Mesenchymal stem cell (in vitro differentiated cells and primary cell): ENCODE measurements around the gene RTP3.

Experiments
- DNase-seq: peaks from one replicate; pipeline ENCODE4 v3.0.0-alpha.2; 2013
- H2AFZ ChIP-seq: one replicate; pipeline ENCODE4 v1.6.1; 2013; ENCODE audit warnings: low read depth, mild to moderate bottlenecking, control low read depth, inconsistent platforms, low read length, moderate library complexity
- H2AK5ac ChIP-seq: 2 replicates; pipeline ENCODE4 v1.6.1; 2013; ENCODE audit warnings: low read length, moderate library complexity, mild to moderate bottlenecking, inconsistent platforms; ENCODE audit not compliant: severe bottlenecking
- H2BK120ac ChIP-seq: one replicate; pipeline ENCODE4 v1.6.1; 2013; ENCODE audit warnings: low read depth, mild to moderate bottlenecking, inconsistent platforms, low read length, moderate library complexity
- H2BK12ac ChIP-seq, 2 experiments: one replicate each; pipeline ENCODE4 v1.6.1; 2013; ENCODE audit warnings: inconsistent platforms in 2 of 2, low read length in 2 of 2, mild to moderate bottlenecking in 2 of 2, moderate library complexity in 2 of 2, control low read depth in 1 of 2
- H2BK15ac ChIP-seq: one replicate; pipeline ENCODE4 v1.6.1; 2013; ENCODE audit warnings: mild to moderate bottlenecking, low read depth, inconsistent platforms; ENCODE audit not compliant: poor library complexity, severe bottlenecking
- H2BK5ac ChIP-seq: 2 replicates; pipeline ENCODE4 v1.6.1; 2013; ENCODE audit warnings: low read depth, mild to moderate bottlenecking, low read length, control low read depth, inconsistent platforms; ENCODE audit not compliant: poor library complexity, severe bottlenecking
- H3K14ac ChIP-seq, 2 experiments: one replicate each; pipeline ENCODE4 v1.6.1; 2013; ENCODE audit warnings: inconsistent platforms in 2 of 2, low read length in 2 of 2, control low read depth in 1 of 2, mild to moderate bottlenecking in 1 of 2, moderate library complexity in 1 of 2
- H3K18ac ChIP-seq, 2 experiments: one replicate each; pipeline ENCODE4 v1.6.1; 2013; ENCODE audit warnings: inconsistent platforms in 2 of 2, low read length in 2 of 2, control low read depth in 1 of 2, low read depth in 1 of 2, mild to moderate bottlenecking in 1 of 2
- H3K23ac ChIP-seq, 2 experiments: one replicate each; pipeline ENCODE4 v1.6.1; 2013; ENCODE audit warnings: inconsistent platforms in 2 of 2, low read length in 2 of 2, mild to moderate bottlenecking in 2 of 2, moderate library complexity in 2 of 2, control low read depth in 1 of 2
- H3K27ac ChIP-seq: 2 replicates; pipeline ENCODE4 v1.5.1; 2013; ENCODE audit warnings: mild to moderate bottlenecking, moderate library complexity, low read length, control low read depth, inconsistent platforms; ENCODE audit not compliant: poor library complexity, severe bottlenecking
- H3K27me3 ChIP-seq, 2 experiments: 2 replicates each; pipeline versions ENCODE4 v1.6.1 to v1.7.0; 2013; ENCODE audit warnings: low read length in 2 of 2, mild to moderate bottlenecking in 2 of 2, moderate library complexity in 2 of 2, control low read depth in 1 of 2, inconsistent platforms in 1 of 2; ENCODE audit not compliant: control insufficient read depth in 1 of 2, insufficient read depth in 1 of 2
- H3K36me3 ChIP-seq, 2 experiments: 2 replicates each; pipeline versions ENCODE4 v1.6.1 to v1.7.0; 2013; ENCODE audit warnings: low read length in 2 of 2, control low read depth in 1 of 2, inconsistent platforms in 1 of 2, low read depth in 1 of 2, mild to moderate bottlenecking in 1 of 2; ENCODE audit not compliant: insufficient read depth in 2 of 2, control insufficient read depth in 1 of 2
- H3K4ac ChIP-seq, 2 experiments: one replicate each; pipeline ENCODE4 v1.6.1; 2013; ENCODE audit warnings: inconsistent platforms in 2 of 2, low read length in 2 of 2, mild to moderate bottlenecking in 2 of 2, moderate library complexity in 2 of 2, control low read depth in 1 of 2, low read depth in 1 of 2
- H3K4me1 ChIP-seq: 2 replicates; pipeline ENCODE4 v1.6.1; 2013; ENCODE audit warnings: low read depth, low read length, control low read depth; ENCODE audit not compliant: control insufficient read depth, insufficient read depth
- H3K4me2 ChIP-seq: 2 replicates; pipeline ENCODE4 v1.6.1; 2013; ENCODE audit warnings: low read length, mild to moderate bottlenecking, inconsistent platforms; ENCODE audit not compliant: poor library complexity, severe bottlenecking
- H3K4me3 ChIP-seq, 2 experiments: 2 replicates each; pipeline versions ENCODE4 v1.5.1 to v1.7.0; 2013; ENCODE audit warnings: low read length in 2 of 2, mild to moderate bottlenecking in 2 of 2, control low read depth in 1 of 2, low read depth in 1 of 2; ENCODE audit not compliant: insufficient read depth in 1 of 2
- H3K79me1 ChIP-seq: replicated peaks from 2 replicates; pipeline ENCODE4 v1.6.1; 2013; ENCODE audit warnings: mild to moderate bottlenecking, control low read depth, low read length, inconsistent platforms; ENCODE audit not compliant: poor library complexity, severe bottlenecking
- H3K9ac ChIP-seq: 2 replicates; pipeline ENCODE4 v1.7.0; 2013; ENCODE audit warnings: mild to moderate bottlenecking, low read length, moderate library complexity
- H3K9me3 ChIP-seq: 2 replicates; pipeline ENCODE4 v1.7.0; 2013; ENCODE audit warnings: mild to moderate bottlenecking, low read length; ENCODE audit not compliant: control insufficient read depth
- H4K8ac ChIP-seq: one replicate; pipeline ENCODE4 v1.6.1; 2013; ENCODE audit warnings: inconsistent platforms, mild to moderate bottlenecking, low read length, moderate library complexity
- H4K91ac ChIP-seq: one replicate; pipeline ENCODE4 v1.6.1; 2013; ENCODE audit warnings: mild to moderate bottlenecking, low read length, inconsistent platforms
- WGBS: methylation state at CpG from one replicate; pipeline ENCODE4 v1.1.7; 2013; ENCODE audit warnings: mixed read lengths; 5-methylcytosine and 5-hydroxymethylcytosine counted together

Gene RTP3

GRCh38 chr3:46539443-46540005 lies 41.7 kb downstream of the RTP3 start:
- Histone ChIP-seq H3K9me3 (no peaks in the 10 kb centered on the region), H3K36me3 (peaks cover 0 to 5% of the 10 kb centered on the region in 2 experiments), H2BK120ac (no peak overlapping the region), H4K8ac (no peak overlapping the region), H2BK15ac (no peak overlapping the region), H3K9ac (no peak overlapping the region), H2BK12ac (peak overlapping the region; percentile 14 to 85), H2AK5ac (peak overlapping the region; percentile 60), H3K14ac (no peak overlapping the region), H2AFZ (no peak overlapping the region), H3K4me3 (no peak overlapping the region), H3K4me1 (peaks cover 16% of the 10 kb centered on the region), H3K4ac (no peak overlapping the region), H3K27ac (no peak overlapping the region), H2BK5ac (no peak overlapping the region), H3K79me1 (no peaks in the 10 kb centered on the region), H3K18ac (peak overlapping the region in 1 of 2 experiments; percentile 31), H4K91ac (no peak overlapping the region), H3K27me3 (no peaks in the 10 kb centered on the region), H3K4me2 (no peak overlapping the region), H3K23ac (no peak overlapping the region)
- no peak for DNase-seq
- WGBS: 91% methylated on average over 8 of the region's 9 CpGs

GRCh38 chr3:46540550-46540949 lies 42.8 kb downstream of the RTP3 start:
- Histone ChIP-seq H3K23ac (no peak overlapping the region), H3K9me3 (no peaks in the 10 kb centered on the region), H3K4me3 (no peak overlapping the region), H2BK120ac (no peak overlapping the region), H3K4me2 (no peak overlapping the region), H4K8ac (no peak overlapping the region), H3K27me3 (no peaks in the 10 kb centered on the region), H2BK5ac (no peak overlapping the region), H2BK15ac (no peak overlapping the region), H3K18ac (no peak overlapping the region), H3K4ac (no peak overlapping the region), H3K9ac (no peak overlapping the region), H3K14ac (no peak overlapping the region), H2AK5ac (no peak overlapping the region), H3K36me3 (peaks cover 0 to 9% of the 10 kb centered on the region in 2 experiments), H2AFZ (peak overlapping the region; percentile 44), H3K4me1 (peaks cover 16% of the 10 kb centered on the region), H4K91ac (no peak overlapping the region), H2BK12ac (no peak overlapping the region), H3K79me1 (no peaks in the 10 kb centered on the region), H3K27ac (no peak overlapping the region)
- DNase-seq: no peak
- 88% methylated on average over 4 of the region's 4 CpGs for WGBS

GRCh38 chr3:46541835-46542234 lies 44.1 kb downstream of the RTP3 start:
- no peak overlapping the region for H3K14ac ChIP-seq
- no peak overlapping the region for H2AK5ac ChIP-seq
- H3K23ac ChIP-seq: no peak overlapping the region
- no peaks in the 10 kb centered on the region for H3K79me1 ChIP-seq
- no peak overlapping the region for H2AFZ ChIP-seq
- no peak overlapping the region for H4K8ac ChIP-seq
- no peak for DNase-seq
- H2BK15ac ChIP-seq: no peak overlapping the region
- H3K36me3 ChIP-seq: peaks cover 0 to 4% of the 10 kb centered on the region in 2 experiments
- H3K27me3 ChIP-seq: no peaks in the 10 kb centered on the region
- H3K18ac ChIP-seq: no peak overlapping the region
- no peak overlapping the region for H3K9ac ChIP-seq
- H4K91ac ChIP-seq: no peak overlapping the region
- H3K4ac ChIP-seq: no peak overlapping the region
- no peak overlapping the region for H3K27ac ChIP-seq
- H3K4me1 ChIP-seq: peaks cover 13% of the 10 kb centered on the region
- H3K9me3 ChIP-seq: no peaks in the 10 kb centered on the region
- H3K4me2 ChIP-seq: no peak overlapping the region
- H3K4me3 ChIP-seq: no peak overlapping the region
- H2BK120ac ChIP-seq: no peak overlapping the region
- WGBS: 90% methylated on average over 1 of the region's 1 CpG
- H2BK12ac ChIP-seq: no peak overlapping the region
- H2BK5ac ChIP-seq: no peak overlapping the region

- Histone ChIP-seq H4K91ac (no peak overlapping the region), H3K36me3 (peaks cover 0 to 4% of the 10 kb centered on the region in 2 experiments), H3K4me2 (no peak overlapping the region), H3K27me3 (no peaks in the 10 kb centered on the region), H2AFZ (no peak overlapping the region), H3K23ac (no peak overlapping the region), H2BK15ac (no peak overlapping the region), H3K79me1 (no peaks in the 10 kb centered on the region), H2BK5ac (no peak overlapping the region), H4K8ac (no peak overlapping the region), H2BK120ac (no peak overlapping the region), H3K4ac (no peak overlapping the region), H3K9ac (peak overlapping the region; percentile 37), H3K9me3 (no peaks in the 10 kb centered on the region), H2AK5ac (no peak overlapping the region), H3K18ac (no peak overlapping the region), H3K14ac (no peak overlapping the region), H2BK12ac (no peak overlapping the region), H3K4me3 (no peak overlapping the region), H3K4me1 (peaks cover 9% of the 10 kb centered on the region), H3K27ac (no peak overlapping the region)
- WGBS: 100% methylated on average over 1 of the region's 2 CpGs
- peak; percentile 22 for DNase-seq
Measured at GRCh38 chr3:46542344-46542743, 44.6 kb downstream of the RTP3 start.
